Cardiac fibroblast (primary cell): ENCODE data around the gene FBXO34.
A peak's percentile ranks its signal among the peaks of the same experiment; 100 is the strongest.

Source experiments
- DNase-seq, 2 donors: peaks; one replicate each; pipeline versions ENCODE4 v3.0.0 to v3.0.0-alpha.2; 2010; ENCODE audit warnings: low read depth in 2 of 2
- H3K4me3 ChIP-seq, 2 donors: replicated peaks in 1 of 2; 1 replicate in 1 of 2; 2 replicates in 1 of 2; pipeline ENCODE4 v1.5.1; 2011; ENCODE audit warnings: low read depth in 2 of 2, low read length in 2 of 2, mild to moderate bottlenecking in 2 of 2, moderate library complexity in 1 of 2
- TF ChIP-seq, protein P1 (sequence below): IDR thresholded peaks from one replicate; pipeline ENCODE4 v1.5.1; 2011; ENCODE audit warnings: low read depth, mild to moderate bottlenecking, low read length, inconsistent platforms

Gene FBXO34

DNA sequence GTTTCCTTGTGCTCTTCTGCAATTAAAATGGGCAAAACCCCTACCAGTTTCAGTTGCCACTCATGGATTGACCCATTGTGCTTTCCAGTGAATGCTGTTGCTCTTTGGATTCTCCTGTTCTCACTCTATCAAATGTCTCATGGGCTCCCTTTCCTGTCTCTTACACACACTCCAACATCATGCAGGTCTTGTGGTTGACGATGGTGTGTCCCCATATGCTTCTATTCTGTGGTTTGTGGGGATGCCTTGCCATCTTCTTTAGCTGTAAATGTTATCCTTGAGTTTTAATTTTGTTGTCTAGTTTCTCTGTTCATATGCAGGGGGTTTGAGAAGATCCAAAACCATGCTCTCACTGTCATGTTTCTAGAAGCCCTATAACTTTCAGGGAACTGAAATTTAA is 31.9 kb upstream of the FBXO34 start:
- TF ChIP-seq, protein P1, sequence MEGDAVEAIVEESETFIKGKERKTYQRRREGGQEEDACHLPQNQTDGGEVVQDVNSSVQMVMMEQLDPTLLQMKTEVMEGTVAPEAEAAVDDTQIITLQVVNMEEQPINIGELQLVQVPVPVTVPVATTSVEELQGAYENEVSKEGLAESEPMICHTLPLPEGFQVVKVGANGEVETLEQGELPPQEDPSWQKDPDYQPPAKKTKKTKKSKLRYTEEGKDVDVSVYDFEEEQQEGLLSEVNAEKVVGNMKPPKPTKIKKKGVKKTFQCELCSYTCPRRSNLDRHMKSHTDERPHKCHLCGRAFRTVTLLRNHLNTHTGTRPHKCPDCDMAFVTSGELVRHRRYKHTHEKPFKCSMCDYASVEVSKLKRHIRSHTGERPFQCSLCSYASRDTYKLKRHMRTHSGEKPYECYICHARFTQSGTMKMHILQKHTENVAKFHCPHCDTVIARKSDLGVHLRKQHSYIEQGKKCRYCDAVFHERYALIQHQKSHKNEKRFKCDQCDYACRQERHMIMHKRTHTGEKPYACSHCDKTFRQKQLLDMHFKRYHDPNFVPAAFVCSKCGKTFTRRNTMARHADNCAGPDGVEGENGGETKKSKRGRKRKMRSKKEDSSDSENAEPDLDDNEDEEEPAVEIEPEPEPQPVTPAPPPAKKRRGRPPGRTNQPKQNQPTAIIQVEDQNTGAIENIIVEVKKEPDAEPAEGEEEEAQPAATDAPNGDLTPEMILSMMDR, result no peak
- no peak for DNase-seq

DNA sequence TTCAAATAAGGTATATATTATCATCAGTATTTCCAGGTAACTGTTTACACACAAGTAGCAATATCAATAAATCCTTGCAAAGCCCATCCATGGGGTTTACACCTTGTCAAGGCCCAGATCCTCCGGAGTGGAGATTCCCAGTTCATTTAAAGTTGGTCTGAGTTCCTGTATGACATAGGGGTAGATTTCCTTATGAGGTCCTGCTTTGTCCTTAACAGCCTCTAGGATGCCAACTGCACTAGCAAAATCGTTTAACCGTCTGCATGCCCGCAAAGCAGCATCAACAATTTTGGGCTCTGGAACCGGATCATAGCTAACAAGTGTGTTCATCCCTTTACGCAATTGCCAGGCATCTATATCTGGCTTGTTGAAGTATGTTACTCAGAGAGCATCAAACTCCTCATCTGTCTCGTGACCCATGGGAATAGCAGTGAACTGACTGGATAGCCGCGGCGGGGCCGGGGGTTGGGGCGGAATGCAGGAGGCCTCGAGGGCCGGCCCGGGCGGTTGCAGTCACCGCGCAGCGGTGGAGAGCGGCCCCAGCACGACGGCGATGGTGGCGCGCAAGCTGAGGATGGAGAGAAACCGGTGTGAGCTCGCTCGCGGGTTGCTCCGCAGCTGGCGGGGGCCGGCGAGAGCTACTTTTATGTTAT is 30.6 kb upstream of the FBXO34 start:
- peak; percentile 35 to 79 for DNase-seq
- TF ChIP-seq, protein P1, result no peak
- H3K4me3 ChIP-seq, result no peak overlapping the region

More for the DNA sequence above, 31.9 kb upstream of the FBXO34 start:
- no peak overlapping the region for H3K4me3 ChIP-seq

DNA sequence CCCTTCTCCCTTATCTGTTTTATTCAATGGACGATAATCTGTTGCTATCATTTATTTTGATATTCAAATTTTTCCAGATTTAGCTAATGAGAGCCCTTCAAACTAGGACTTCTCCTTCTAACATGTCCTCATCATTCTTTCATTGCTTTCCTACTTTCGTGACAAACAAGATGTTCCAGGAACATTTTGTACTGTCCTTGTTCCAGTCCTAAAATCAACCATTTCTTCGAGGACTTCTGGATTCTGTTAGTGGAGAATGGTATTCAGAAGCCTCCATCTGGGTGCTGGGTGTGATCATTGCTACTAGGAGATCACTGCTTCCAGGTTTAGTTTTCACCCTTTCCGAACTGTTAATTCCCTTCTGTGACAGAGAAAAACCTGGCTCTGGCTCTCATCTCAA is 29.5 kb upstream of the FBXO34 start:
- TF ChIP-seq, protein P1, result no peak
- DNase-seq, result no peak
- no peak overlapping the region for H3K4me3 ChIP-seq

DNA sequence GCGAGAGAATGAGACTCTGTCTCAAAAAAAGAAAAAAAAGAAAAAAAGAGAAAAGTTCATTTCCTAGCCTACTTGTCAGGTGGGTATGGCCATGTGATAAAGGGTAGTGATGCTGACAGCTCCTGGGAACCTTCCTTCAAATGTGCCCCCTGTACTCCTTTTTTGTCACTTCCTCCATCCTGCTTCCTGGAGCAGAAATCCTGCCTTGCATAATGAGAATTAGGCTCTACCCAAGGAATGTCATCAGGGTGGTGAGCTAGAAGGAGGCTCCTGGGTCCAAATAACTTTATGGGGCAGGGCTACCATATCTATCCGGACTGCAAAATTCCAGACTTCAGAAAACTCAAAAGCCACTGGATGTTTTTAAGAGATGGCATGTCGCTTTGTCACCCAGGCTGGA is 27.8 kb upstream of the FBXO34 start:
- no peak for DNase-seq
- TF ChIP-seq, protein P1, result no peak
- no peak overlapping the region for H3K4me3 ChIP-seq

DNA sequence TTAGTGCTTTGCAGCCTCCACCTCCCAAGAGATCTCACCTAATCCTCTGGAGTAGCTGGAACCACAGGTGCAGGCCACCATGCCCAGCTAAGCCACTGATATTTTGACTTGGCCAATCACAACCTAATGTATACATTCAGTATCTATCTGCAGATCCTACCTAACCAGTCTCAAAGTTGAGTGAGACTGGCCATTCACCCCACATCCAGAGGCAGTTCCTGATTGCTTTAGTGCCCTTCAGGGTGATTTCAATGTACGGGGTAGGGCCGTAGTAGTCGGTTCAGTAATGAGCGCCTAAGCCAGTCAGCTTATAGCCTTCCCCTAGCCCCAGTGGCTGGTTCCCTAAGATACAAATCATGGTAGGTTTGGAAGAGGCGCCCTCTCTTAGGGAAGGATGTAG is 27.4 kb upstream of the FBXO34 start:
- H3K4me3 ChIP-seq, result no peak overlapping the region
- DNase-seq, result no peak
- TF ChIP-seq, protein P1, result no peak

DNA sequence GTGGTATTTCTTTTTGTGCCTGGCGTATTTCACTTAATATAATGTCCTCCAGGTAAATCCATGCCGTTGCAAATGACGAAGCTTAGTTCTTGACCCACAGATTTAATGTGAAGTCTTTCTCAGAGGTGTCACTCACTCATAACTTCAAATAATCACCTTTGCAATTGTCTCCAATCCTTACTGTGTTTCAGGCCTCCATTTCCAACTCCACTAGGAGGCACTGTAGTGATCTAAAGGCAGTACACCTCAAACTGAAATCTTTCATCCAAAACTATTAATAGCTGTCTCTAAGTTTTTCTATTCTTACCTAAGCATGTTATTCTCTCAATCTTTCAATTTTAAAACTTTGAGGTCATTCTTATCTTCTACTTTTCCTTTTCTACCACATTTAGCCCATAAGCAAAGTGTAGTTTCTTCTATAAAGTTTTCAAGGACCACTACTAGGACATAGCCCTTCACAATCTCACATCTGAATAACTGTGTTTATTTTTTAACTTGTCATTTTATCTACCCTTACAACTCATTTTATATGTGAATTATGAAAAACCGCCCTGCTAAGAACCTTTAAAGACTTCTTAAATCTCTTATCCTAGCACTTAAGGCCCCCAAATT is 25.5 kb upstream of the FBXO34 start:
- no peak overlapping the region for H3K4me3 ChIP-seq
- TF ChIP-seq, protein P1, result peak; percentile 79
- DNase-seq, result peak; percentile 54 to 55

DNA sequence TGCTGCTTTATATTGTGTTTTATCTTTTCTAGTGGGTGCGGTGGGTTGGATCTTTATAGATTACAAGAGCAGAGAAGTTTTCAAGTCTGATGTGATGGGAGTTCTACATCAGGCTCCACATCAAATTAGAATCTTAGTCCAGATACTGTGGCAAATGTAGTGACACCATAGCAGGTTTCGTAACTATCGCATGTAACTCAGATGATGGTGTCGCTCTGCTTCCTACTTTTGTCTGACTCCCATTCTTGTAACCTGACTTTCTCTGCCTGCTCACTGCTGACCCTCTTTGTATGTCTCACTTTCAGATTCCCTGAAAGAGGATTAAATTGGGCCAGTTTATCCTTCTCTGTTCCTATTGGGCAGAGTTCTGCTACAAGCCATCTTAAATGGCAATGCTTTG is 22.8 kb upstream of the FBXO34 start:
- DNase-seq, result no peak
- TF ChIP-seq, protein P1, result no peak
- no peak overlapping the region for H3K4me3 ChIP-seq
